GM19240 (cell line): ENCODE results near the gene SRSF6.
"Not testable (repeated sequence)": the region's sequence is repeated elsewhere in the genome, so short reads cannot be mapped to it uniquely, and the experiment has no call there.

Experiments used
- DNase-seq: peaks from one replicate; pipeline ENCODE4 v3.0.0; 2011; ENCODE audit warnings: low spot score; ENCODE audit not compliant: insufficient read length

Gene SRSF6

GRCh38 chr20:43457640-43458421 is at the start of gene SRSF6:
TSS of gene SRSF6 (plus strand) at chr20:43457896. CDS start at chr20:43458034, 138 bp downstream.
- peak; percentile 78 for DNase-seq

- DNase-seq: peak; percentile 16
Measured at GRCh38 chr20:43408848-43409576, 48.7 kb upstream of the SRSF6 start.

GRCh38 chr20:43409577-43409913 is 48.2 kb upstream of the SRSF6 start:
- DNase-seq: no peak

GRCh38 chr20:43415661-43416430 is 41.9 kb upstream of the SRSF6 start:
- no peak for DNase-seq

GRCh38 chr20:43416591-43417228 is 41.0 kb upstream of the SRSF6 start:
- DNase-seq: no peak

- DNase-seq: no peak
Measured at GRCh38 chr20:43420192-43420591, 37.5 kb upstream of the SRSF6 start.

GRCh38 chr20:43420913-43421312 is 36.8 kb upstream of the SRSF6 start:
- not testable (repeated sequence) for DNase-seq

GRCh38 chr20:43426172-43426571 is 31.5 kb upstream of the SRSF6 start:
- DNase-seq: no peak

GRCh38 chr20:43430265-43431133 is 27.2 kb upstream of the SRSF6 start:
- DNase-seq: no peak

GRCh38 chr20:43431134-43431519 is 26.6 kb upstream of the SRSF6 start:
- DNase-seq: no peak

- DNase-seq: no peak
Measured at GRCh38 chr20:43432498-43432897, 25.2 kb upstream of the SRSF6 start.

- no peak for DNase-seq
Measured at GRCh38 chr20:43433250-43433854, 24.3 kb upstream of the SRSF6 start.

GRCh38 chr20:43434565-43434964 is 23.1 kb upstream of the SRSF6 start:
- DNase-seq: no peak

- peak; percentile 41 for DNase-seq
Measured at GRCh38 chr20:43438578-43439316, 18.9 kb upstream of the SRSF6 start.

GRCh38 chr20:43440531-43440930 is 17.2 kb upstream of the SRSF6 start:
- DNase-seq: no peak

- no peak for DNase-seq
Measured at GRCh38 chr20:43442282-43442880, 15.3 kb upstream of the SRSF6 start.

- DNase-seq: no peak
Measured at GRCh38 chr20:43444107-43444506, 13.6 kb upstream of the SRSF6 start.

GRCh38 chr20:43446361-43446879 is 11.3 kb upstream of the SRSF6 start:
- no peak for DNase-seq

GRCh38 chr20:43448431-43448747 is 9.3 kb upstream of the SRSF6 start:
- not testable (repeated sequence) for DNase-seq
